Posterior cingulate gyrus (tissue), 11 donors: ENCODE measurements around the gene ATE1.
"Not testable (repeated sequence)": the region's sequence is repeated elsewhere in the genome, so short reads cannot be mapped to it uniquely, and the experiment has no call there.

Experiments used
- DNase-seq, 10 donors: peaks; one replicate each; pipeline versions ENCODE4 v3.0.0 to v3.0.0-alpha.2; 2020 to 2021; ENCODE audit warnings: mixed read lengths in 3 of 10
- intact Hi-C: fragments of 100-400 bp; cut with DNase I; formaldehyde crosslinking; loops from one replicate; pipeline ENCODE4 v1.15.1; 2023

Gene ATE1

GRCh38 chr10:121836171-121836570 is 91.7 kb downstream of the ATE1 start:
- intact Hi-C loops = no loop called here

GRCh38 chr10:121835376-121835775 is 92.5 kb downstream of the ATE1 start:
- intact Hi-C loops = no loop called here

More at GRCh38 chr10:121836171-121836570, 91.7 kb downstream of the ATE1 start:
- no peak for DNase-seq

GRCh38 chr10:121834757-121835156 is 93.1 kb downstream of the ATE1 start:
- DNase-seq = no peak
- intact Hi-C loops = no loop called here

More at GRCh38 chr10:121835376-121835775, 92.5 kb downstream of the ATE1 start:
- no peak for DNase-seq

- intact Hi-C loops = no loop called here
- no peak for DNase-seq
These were observed 94.4 kb downstream of the ATE1 start for GRCh38 chr10:121833387-121833786.

GRCh38 chr10:121832647-121833046 is 95.2 kb downstream of the ATE1 start:
- intact Hi-C loops = no loop called here
- DNase-seq = no peak

- no peak for DNase-seq
- intact Hi-C loops = no loop called here
These were observed 96.1 kb downstream of the ATE1 start for GRCh38 chr10:121831777-121832176.

GRCh38 chr10:121831237-121831636 is 96.6 kb downstream of the ATE1 start:
- intact Hi-C loops = no loop called here
- no peak for DNase-seq

GRCh38 chr10:121830101-121830500 is 97.7 kb downstream of the ATE1 start:
- intact Hi-C loops = no loop called here
- DNase-seq = no peak

- intact Hi-C loops = no loop called here
- DNase-seq = no peak
These were observed 99.8 kb downstream of the ATE1 start for GRCh38 chr10:121828045-121828444.

GRCh38 chr10:121826773-121827172 is 101.1 kb downstream of the ATE1 start:
- intact Hi-C loops = not testable (repeated sequence)

GRCh38 chr10:121823993-121824463 is 103.8 kb downstream of the ATE1 start:
- intact Hi-C loops = no loop called here
- DNase-seq = no peak

More at GRCh38 chr10:121826773-121827172, 101.1 kb downstream of the ATE1 start:
- DNase-seq = not testable (repeated sequence)

GRCh38 chr10:121822724-121823123 is 105.1 kb downstream of the ATE1 start:
- DNase-seq = no peak
- intact Hi-C loops = no loop called here

- intact Hi-C loops = no loop called here
These were observed 105.7 kb downstream of the ATE1 start for GRCh38 chr10:121822180-121822579.

GRCh38 chr10:121819049-121819448 is 108.8 kb downstream of the ATE1 start:
- intact Hi-C loops = no loop called here
- DNase-seq = no peak

More at GRCh38 chr10:121822180-121822579, 105.7 kb downstream of the ATE1 start:
- no peak for DNase-seq

GRCh38 chr10:121818599-121818998 is 109.2 kb downstream of the ATE1 start:
- DNase-seq = no peak
- intact Hi-C loops = no loop called here

GRCh38 chr10:121816197-121816596 is 111.6 kb downstream of the ATE1 start:
- intact Hi-C loops = no loop called here

GRCh38 chr10:121813857-121814256 is 114.0 kb downstream of the ATE1 start:
- no peak for DNase-seq
- intact Hi-C loops = no loop called here

More at GRCh38 chr10:121816197-121816596, 111.6 kb downstream of the ATE1 start:
- DNase-seq = no peak

- DNase-seq = no peak
- intact Hi-C loops = no loop called here
These were observed 114.5 kb downstream of the ATE1 start for GRCh38 chr10:121813211-121813815.

- no peak for DNase-seq
- intact Hi-C loops = no loop called here
These were observed 115.8 kb downstream of the ATE1 start for GRCh38 chr10:121812031-121812430.

- DNase-seq = no peak
- intact Hi-C loops = no loop called here
These were observed 116.4 kb downstream of the ATE1 start for GRCh38 chr10:121811386-121811785.

- no peak for DNase-seq
- intact Hi-C loops = no loop called here
These were observed 119.0 kb downstream of the ATE1 start for GRCh38 chr10:121808835-121809234.

GRCh38 chr10:121804460-121804859 is 123.4 kb downstream of the ATE1 start:
- DNase-seq = no peak
- intact Hi-C loops = no loop called here

- intact Hi-C loops = no loop called here
- no peak for DNase-seq
These were observed 124.2 kb downstream of the ATE1 start for GRCh38 chr10:121803611-121804010.
